IPS DF 6.9 (cell line): ENCODE measurements around the gene RTRAF.

Source experiments
- DNase-seq: peaks from one replicate; pipeline ENCODE4 v3.0.0-alpha.2; 2013; ENCODE audit warnings: low read depth, low spot score
- H3K27ac ChIP-seq: one replicate; pipeline ENCODE4 v1.5.1; 2013; ENCODE audit warnings: low read length, control low read depth
- H3K27me3 ChIP-seq: 2 replicates; pipeline ENCODE4 v1.6.1; 2013; ENCODE audit warnings: mild to moderate bottlenecking, low read length; ENCODE audit not compliant: control insufficient read depth, insufficient read depth
- H3K36me3 ChIP-seq: 2 replicates; pipeline ENCODE4 v1.6.1; 2013; ENCODE audit warnings: low read length; ENCODE audit not compliant: control insufficient read depth, insufficient read depth
- H3K4me1 ChIP-seq: 2 replicates; pipeline ENCODE4 v1.6.1; 2013; ENCODE audit warnings: low read length; ENCODE audit not compliant: control insufficient read depth, insufficient read depth
- H3K4me3 ChIP-seq: 2 replicates; pipeline ENCODE4 v1.5.1; 2013; ENCODE audit warnings: mild to moderate bottlenecking, low read length
- H3K9me3 ChIP-seq: 2 replicates; pipeline ENCODE4 v1.6.1; 2013; ENCODE audit warnings: low read length, inconsistent platforms; ENCODE audit not compliant: control insufficient read depth, insufficient read depth
- WGBS: extraction: QIAGEN DNeasy Blood & Tissue Kit; methylation state at CpG from one replicate; pipeline ENCODE4 v1.1.7; 2013; ENCODE audit warnings: mixed read lengths, missing lambda C conversion rate; ENCODE audit not compliant: insufficient read length, insufficient coverage; 5-methylcytosine and 5-hydroxymethylcytosine counted together

The RTRAF gene

DNA sequence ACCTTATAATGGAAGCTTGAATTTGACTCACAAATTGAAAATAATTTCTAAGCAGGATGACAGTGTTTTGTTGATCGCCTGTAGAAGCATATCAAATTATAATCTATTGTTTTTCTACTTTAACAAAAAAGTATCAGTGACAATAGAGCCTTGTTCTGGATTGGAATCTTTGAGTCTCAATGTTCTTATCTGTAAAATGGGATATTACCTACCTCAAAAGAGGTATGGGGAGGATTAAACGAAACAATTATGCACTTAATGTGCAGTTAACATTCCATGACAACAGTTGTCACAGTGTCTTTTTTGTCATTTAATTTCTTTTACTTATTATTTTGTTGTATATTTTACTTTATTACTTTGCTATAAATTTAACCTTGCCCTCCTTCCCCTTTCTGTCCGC is 1.1 kb downstream of the RTRAF start:
- peaks cover 3% of the 10 kb centered on the region; the same call in 1 of the 2 replicates for H3K36me3 ChIP-seq
- no peak overlapping the region for H3K27ac ChIP-seq
- WGBS, result no CpG with 5 or more reads among the region's 3 CpGs
- DNase-seq, result no peak
- peak overlapping the region; percentile 96; the same call in 1 of the 2 replicates for H3K4me3 ChIP-seq
- no peaks in the 10 kb centered on the region; the same call in 1 of the 2 replicates for H3K4me1 ChIP-seq
- no peaks in the 10 kb centered on the region for H3K27me3 ChIP-seq
- no peaks in the 10 kb centered on the region for H3K9me3 ChIP-seq

DNA sequence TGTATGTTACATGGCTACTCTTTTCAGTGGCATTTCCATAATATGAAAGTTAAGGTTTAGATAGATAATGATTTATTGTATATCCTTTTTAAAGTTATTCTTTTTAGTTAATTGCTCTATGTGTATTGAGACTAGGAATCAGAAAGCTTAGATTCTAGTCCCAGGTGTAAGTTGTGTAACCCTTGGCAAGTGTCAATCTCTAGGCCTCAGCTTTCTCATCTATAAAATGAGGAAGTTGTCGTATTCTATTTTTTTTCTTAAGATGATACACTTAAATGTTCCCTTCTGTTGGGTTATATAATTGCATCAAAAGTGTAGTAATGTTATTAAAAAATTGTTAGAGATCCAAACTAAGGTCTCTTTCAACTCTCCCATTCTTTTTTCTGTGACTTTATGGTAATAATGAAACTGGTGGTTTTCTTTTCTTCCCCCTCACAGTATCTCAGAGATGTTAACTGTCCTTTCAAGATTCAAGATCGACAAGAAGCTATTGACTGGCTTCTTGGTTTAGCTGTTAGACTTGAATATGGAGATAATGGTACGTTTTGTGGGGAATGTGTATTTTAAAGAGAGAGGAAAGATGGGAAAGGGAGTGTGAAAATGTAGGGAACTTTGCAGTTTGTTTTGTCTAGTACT is 4.1 kb downstream of the RTRAF start:
- Histone ChIP-seq H3K27ac (no peak overlapping the region), H3K36me3 (peaks cover 3% of the 10 kb centered on the region; the same call in 1 of the 2 replicates), H3K27me3 (no peaks in the 10 kb centered on the region), H3K4me3 (no peak overlapping the region), H3K9me3 (no peaks in the 10 kb centered on the region), H3K4me1 (no peaks in the 10 kb centered on the region; the same call in 1 of the 2 replicates)
- 100% methylated on average over 2 of the region's 3 CpGs for WGBS
- no peak for DNase-seq

DNA sequence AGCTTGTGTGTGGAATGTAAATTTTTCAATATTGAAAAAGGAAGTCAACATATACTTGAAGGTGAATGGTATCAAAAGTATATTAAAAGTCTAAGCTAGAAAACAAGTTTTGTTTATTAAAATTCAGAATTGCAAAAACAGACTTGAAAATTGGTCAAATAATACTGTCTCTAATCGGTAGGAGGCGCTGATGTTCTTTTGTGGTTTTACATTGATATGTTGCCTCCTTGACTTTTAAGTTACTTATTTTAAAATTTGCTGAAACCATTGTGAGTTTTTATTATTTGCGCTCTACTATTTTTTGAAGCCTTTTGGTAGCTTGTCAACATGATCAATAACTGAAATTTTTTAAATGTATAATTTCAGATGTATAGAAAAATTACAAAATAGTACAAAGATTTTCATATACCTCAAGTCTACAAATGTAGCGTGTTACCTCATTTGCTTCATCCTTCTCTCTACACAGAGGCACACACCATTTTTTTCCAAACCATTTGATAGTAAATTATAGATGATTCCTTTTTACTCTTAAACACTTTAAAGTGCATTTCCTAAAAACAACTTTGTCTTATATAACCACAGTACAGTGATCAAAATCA is 6.9 kb downstream of the RTRAF start:
- Histone ChIP-seq H3K4me1 (no peaks in the 10 kb centered on the region), H3K36me3 (peaks cover 3% of the 10 kb centered on the region; the same call in 1 of the 2 replicates), H3K4me3 (no peak overlapping the region), H3K27me3 (no peaks in the 10 kb centered on the region), H3K27ac (no peak overlapping the region), H3K9me3 (no peaks in the 10 kb centered on the region)
- WGBS, result no CpG with 5 or more reads among the region's 4 CpGs
- DNase-seq, result no peak

- DNase-seq, result no peak
- Histone ChIP-seq H3K9me3 (no peaks in the 10 kb centered on the region), H3K4me1 (no peaks in the 10 kb centered on the region), H3K27ac (no peak overlapping the region), H3K27me3 (no peaks in the 10 kb centered on the region), H3K36me3 (peaks cover 6% of the 10 kb centered on the region; the same call in 1 of the 2 replicates), H3K4me3 (no peak overlapping the region)
These were observed 9.0 kb downstream of the RTRAF start for GRCh38 chr14:51998348-51998747.

GRCh38 chr14:51999084-51999483 is 9.7 kb downstream of the RTRAF start:
- H3K27ac ChIP-seq, result no peak overlapping the region
- H3K4me3 ChIP-seq, result no peak overlapping the region
- WGBS, result no CpG with 5 or more reads among the region's 2 CpGs
- H3K4me1 ChIP-seq, result no peaks in the 10 kb centered on the region
- no peaks in the 10 kb centered on the region for H3K9me3 ChIP-seq
- peaks cover 9% of the 10 kb centered on the region; the same call in 1 of the 2 replicates for H3K36me3 ChIP-seq
- H3K27me3 ChIP-seq, result no peaks in the 10 kb centered on the region
- DNase-seq, result no peak

DNA sequence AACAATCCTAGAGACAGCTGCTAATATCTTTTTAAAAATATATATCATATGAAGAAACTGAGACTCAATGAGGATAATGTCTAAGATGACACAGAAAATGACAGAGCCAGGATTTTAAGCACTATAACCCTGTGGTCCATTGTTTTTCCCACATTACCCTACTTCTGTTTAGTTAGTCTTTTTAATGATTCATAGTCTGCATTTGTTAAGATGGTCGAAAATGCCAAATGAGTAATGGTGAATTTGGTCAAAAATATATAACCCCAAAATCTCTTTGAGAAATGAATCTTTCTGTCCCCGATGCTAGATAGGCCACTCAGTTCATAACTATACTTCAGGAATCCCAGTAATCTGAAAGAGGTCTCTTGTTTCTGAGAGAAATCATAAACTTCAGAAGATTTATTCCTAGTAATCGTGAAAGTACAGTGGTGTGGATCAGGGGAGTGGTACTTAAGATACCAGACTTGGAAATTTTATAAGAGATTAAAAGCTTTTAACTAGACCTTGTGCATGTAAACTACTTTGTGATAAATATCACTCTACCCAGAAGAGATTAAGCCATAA is 10.8 kb downstream of the RTRAF start:
- no peak overlapping the region for H3K27ac ChIP-seq
- H3K36me3 ChIP-seq, result peaks cover 9% of the 10 kb centered on the region; the same call in 1 of the 2 replicates
- no peaks in the 10 kb centered on the region for H3K4me1 ChIP-seq
- no peaks in the 10 kb centered on the region for H3K9me3 ChIP-seq
- WGBS, result no CpG with 5 or more reads among the region's 3 CpGs
- DNase-seq, result no peak
- H3K4me3 ChIP-seq, result no peak overlapping the region
- H3K27me3 ChIP-seq, result no peaks in the 10 kb centered on the region

DNA sequence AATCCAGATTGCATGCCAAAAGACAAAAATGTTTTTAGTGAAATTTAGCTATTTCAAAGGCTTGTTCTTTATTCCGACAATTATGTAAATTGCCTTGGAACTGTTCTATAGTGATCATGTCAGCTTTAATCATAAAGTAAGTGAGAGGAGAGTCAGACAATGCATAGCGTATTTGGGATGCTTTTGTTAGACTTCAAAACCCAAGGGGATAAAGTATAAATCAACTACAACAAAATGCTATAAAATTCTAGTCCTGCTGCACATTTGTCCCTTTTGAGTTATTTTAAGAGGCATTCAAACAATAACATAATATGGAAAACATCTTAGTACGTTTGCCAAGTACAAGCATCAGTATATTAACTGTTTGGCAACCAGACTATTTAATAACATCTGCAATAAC is 11.3 kb downstream of the RTRAF start:
- H3K36me3 ChIP-seq, result peaks cover 14% of the 10 kb centered on the region; the same call in 1 of the 2 replicates
- WGBS, result no CpG with 5 or more reads among the region's 3 CpGs

GRCh38 chr14:52002542-52002941 is 13.2 kb downstream of the RTRAF start:
- no peaks in the 10 kb centered on the region; the same call in 1 of the 2 replicates for H3K4me1 ChIP-seq

More for the DNA sequence above, 11.3 kb downstream of the RTRAF start:
- no peak for DNase-seq
- H3K27me3 ChIP-seq, result no peaks in the 10 kb centered on the region
- no peaks in the 10 kb centered on the region for H3K9me3 ChIP-seq
- no peaks in the 10 kb centered on the region for H3K4me1 ChIP-seq
- no peak overlapping the region for H3K4me3 ChIP-seq
- H3K27ac ChIP-seq, result no peak overlapping the region

GRCh38 chr14:52003324-52003723 is 14.0 kb downstream of the RTRAF start:
- no peak overlapping the region for H3K4me3 ChIP-seq
- no peaks in the 10 kb centered on the region for H3K27me3 ChIP-seq
- H3K27ac ChIP-seq, result no peak overlapping the region
- H3K9me3 ChIP-seq, result no peaks in the 10 kb centered on the region
- peaks cover 22% of the 10 kb centered on the region; the same call in 1 of the 2 replicates for H3K36me3 ChIP-seq
- no peak for DNase-seq
- H3K4me1 ChIP-seq, result no peaks in the 10 kb centered on the region; the same call in 1 of the 2 replicates
- no CpG with 5 or more reads among the region's 3 CpGs for WGBS

More at GRCh38 chr14:52002542-52002941, 13.2 kb downstream of the RTRAF start:
- H3K4me3 ChIP-seq, result no peak overlapping the region
- WGBS, result no CpG with 5 or more reads among the region's 4 CpGs
- H3K9me3 ChIP-seq, result no peaks in the 10 kb centered on the region
- H3K27ac ChIP-seq, result no peak overlapping the region
- H3K27me3 ChIP-seq, result no peaks in the 10 kb centered on the region
- DNase-seq, result no peak
- peaks cover 17% of the 10 kb centered on the region; the same call in 1 of the 2 replicates for H3K36me3 ChIP-seq

DNA sequence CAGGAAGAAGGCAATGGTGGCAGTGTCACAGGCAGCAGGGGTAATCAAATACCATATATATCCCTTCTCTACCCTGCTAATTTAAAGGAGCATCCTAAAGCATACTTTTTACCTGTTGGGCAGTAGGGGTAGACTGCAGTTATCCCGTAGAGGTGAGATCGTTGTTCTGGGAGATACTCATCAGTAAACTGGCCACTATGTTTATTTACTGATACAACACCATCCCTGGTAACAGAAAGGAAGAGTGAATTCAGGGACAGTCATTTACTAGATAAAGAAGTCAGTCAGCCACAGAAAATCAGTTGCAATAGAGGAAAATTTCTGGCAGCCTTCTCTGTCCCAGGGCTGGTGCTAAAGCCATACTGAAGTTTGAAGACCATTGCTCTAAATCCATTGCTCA is 16.3 kb downstream of the RTRAF start:
- H3K4me3 ChIP-seq, result no peak overlapping the region
- no peaks in the 10 kb centered on the region; the same call in 1 of the 2 replicates for H3K4me1 ChIP-seq
- DNase-seq, result no peak
- no CpG with 5 or more reads among the region's 2 CpGs for whole genome bisulfite sequencing
- H3K9me3 ChIP-seq, result no peaks in the 10 kb centered on the region
- H3K27me3 ChIP-seq, result no peaks in the 10 kb centered on the region
- no peak overlapping the region for H3K27ac ChIP-seq
- peaks cover 30% of the 10 kb centered on the region; the same call in 1 of the 2 replicates for H3K36me3 ChIP-seq
